Stomach (tissue), 9 donors: ENCODE data around the gene PHF21B. TPM values are rescaled to one million over a fixed set of nuclear protein-coding genes. Genes with fewer than 3 reads are reported as not detected.

Experiments used
- DNase-seq, 2 donors: peaks; one replicate each; pipeline versions ENCODE4 v3.0.0 to v3.0.0-alpha.2; 2013 to 2019
- H3K27ac ChIP-seq, 5 donors: fragments of 200-600 bp in 4 of 5; sonication (generic) in 4 of 5; one replicate each; pipeline ENCODE4 v1.5.1; 2013 to 2019; ENCODE audit warnings: mild to moderate bottlenecking in 1 of 5, moderate library complexity in 1 of 5
- H3K27me3 ChIP-seq, 3 donors: fragments of 200-600 bp; sonication (generic); one replicate each; pipeline ENCODE4 v1.5.1; 2017 to 2019; ENCODE audit warnings: mixed run types in 1 of 3
- H3K36me3 ChIP-seq, 4 donors: fragments of 200-600 bp; sonication (generic); 1 replicate in 3 of 4; 2 replicates in 1 of 4; pipeline ENCODE4 v1.5.1; 2016 to 2019
- H3K4me1 ChIP-seq, 4 donors: fragments of 200-600 bp; sonication (generic); one replicate each; pipeline ENCODE4 v1.5.1; 2016 to 2019
- H3K4me3 ChIP-seq, 4 donors: fragments of 200-600 bp; sonication (generic) in 3 of 4; one replicate each; pipeline ENCODE4 v1.5.1; 2016 to 2019; ENCODE audit warnings: mild to moderate bottlenecking in 1 of 4
- H3K9me3 ChIP-seq, 4 donors: fragments of 200-600 bp; sonication (generic); one replicate each; pipeline ENCODE4 v1.5.1; 2016 to 2019
- EP300 ChIP-seq: sonication (generic); formaldehyde crosslinking; IDR thresholded peaks from one replicate; pipeline ENCODE4 v1.6.1; 2017; ENCODE audit warnings: antibody characterized with exemption
- POLR2A ChIP-seq, 4 donors: fragments of 450-650 bp; IDR thresholded peaks; one replicate each; pipeline ENCODE4 v1.6.1; 2016; ENCODE audit warnings: antibody characterized with exemption in 4 of 4, control low read depth in 2 of 4, mild to moderate bottlenecking in 1 of 4, moderate library complexity in 1 of 4
- POLR2AphosphoS5 ChIP-seq, 3 donors: sonication (generic); formaldehyde crosslinking; IDR thresholded peaks; one replicate each; pipeline ENCODE4 v1.6.1; 2016; ENCODE audit warnings: antibody characterized with exemption in 3 of 3
- WGBS, 5 donors: extraction: QIAGEN DNeasy Blood & Tissue Kit in 3 of 5; methylation state at CpG; one replicate each; pipeline versions ENCODE4 v1.1.5 to v1.1.7; 2013 to 2018; 5-methylcytosine and 5-hydroxymethylcytosine counted together
- intact Hi-C: fragments of 100-400 bp; cut with DNase I; formaldehyde crosslinking; loops from one replicate; pipeline ENCODE4 v1.15.1; 2023; ENCODE audit warnings: low total_unique reads
- polyA plus RNA-seq, 3 donors: library from polyadenylated mRNA; stranded (reverse); fragments of 200-250 nt; gene quantifications; one replicate each; pipeline ENCODE4 v1.2.3, GENCODE V29; 2013
- total RNA-seq, 5 donors: library from RNA; depleted of rRNA; stranded (reverse); fragments of >200 nt; gene quantifications; one replicate each; pipeline versions ENCODE4 v1.1.0 to v1.2.3, GENCODE V29; 2014 to 2016
- TF ChIP-seq, protein P1 (sequence below), 7 experiments: fragments of 450-650 bp in 4 of 7; fragments of 200-600 bp in 3 of 7; sonication (generic) in 3 of 7; IDR thresholded peaks; one replicate each; pipeline ENCODE4 v1.5.1; 2016 to 2019; ENCODE audit warnings: antibody characterized with exemption in 7 of 7, control low read depth in 2 of 7, mild to moderate bottlenecking in 1 of 7
- donor health status: healthy with polysubstance abuse.
- donor health status: Bipolar disorder and iron deficiency.
- donor health status: healthy.

The PHF21B gene
- total and polyA plus RNA-seq, 8 donors, result 0.12 to 0.45 (median 0.26) TPM; not detected in 4

DNA sequence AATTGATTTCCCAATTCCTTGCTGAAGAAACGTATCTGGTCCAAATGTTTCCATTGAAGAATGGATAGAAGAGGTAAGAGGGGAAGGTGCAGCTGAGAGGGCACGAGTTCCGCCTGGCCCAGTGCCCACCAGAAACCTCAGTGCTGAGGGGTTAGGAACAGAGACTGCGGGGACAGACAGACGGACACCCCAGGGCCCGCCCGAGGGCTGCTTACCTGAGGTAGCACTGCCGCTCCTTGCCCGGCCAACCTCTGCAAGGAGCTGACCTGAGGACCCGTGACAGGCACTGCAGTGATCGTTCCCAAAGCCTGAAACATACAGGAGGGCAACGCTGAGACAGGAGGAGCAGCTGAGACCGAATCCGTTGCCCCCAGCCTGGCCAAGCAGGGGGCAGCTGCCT is 89.6 kb downstream of the PHF21B start:
- TF ChIP-seq, protein P1, sequence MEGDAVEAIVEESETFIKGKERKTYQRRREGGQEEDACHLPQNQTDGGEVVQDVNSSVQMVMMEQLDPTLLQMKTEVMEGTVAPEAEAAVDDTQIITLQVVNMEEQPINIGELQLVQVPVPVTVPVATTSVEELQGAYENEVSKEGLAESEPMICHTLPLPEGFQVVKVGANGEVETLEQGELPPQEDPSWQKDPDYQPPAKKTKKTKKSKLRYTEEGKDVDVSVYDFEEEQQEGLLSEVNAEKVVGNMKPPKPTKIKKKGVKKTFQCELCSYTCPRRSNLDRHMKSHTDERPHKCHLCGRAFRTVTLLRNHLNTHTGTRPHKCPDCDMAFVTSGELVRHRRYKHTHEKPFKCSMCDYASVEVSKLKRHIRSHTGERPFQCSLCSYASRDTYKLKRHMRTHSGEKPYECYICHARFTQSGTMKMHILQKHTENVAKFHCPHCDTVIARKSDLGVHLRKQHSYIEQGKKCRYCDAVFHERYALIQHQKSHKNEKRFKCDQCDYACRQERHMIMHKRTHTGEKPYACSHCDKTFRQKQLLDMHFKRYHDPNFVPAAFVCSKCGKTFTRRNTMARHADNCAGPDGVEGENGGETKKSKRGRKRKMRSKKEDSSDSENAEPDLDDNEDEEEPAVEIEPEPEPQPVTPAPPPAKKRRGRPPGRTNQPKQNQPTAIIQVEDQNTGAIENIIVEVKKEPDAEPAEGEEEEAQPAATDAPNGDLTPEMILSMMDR (IDR thresholded peaks at IDR 0.05), result no peak
- no peak for TF ChIP-seq POLR2AphosphoS5 (IDR thresholded peaks at IDR 0.05)
- no peak for TF ChIP-seq EP300
- TF ChIP-seq POLR2A (IDR thresholded peaks at IDR 0.05), result no peak
- WGBS, 5 donors, result 88 to 93% (median 92%) methylated on average over 14 of the region's 14 CpGs
- peaks cover 0 to 11% (median 7%) of the 10 kb centered on the region in 4 donors for H3K9me3 ChIP-seq
- no peak overlapping the region for H3K27ac ChIP-seq
- H3K36me3 ChIP-seq, result no peaks in the 10 kb centered on the region
- no peaks in the 10 kb centered on the region for H3K4me1 ChIP-seq
- H3K4me3 ChIP-seq, result no peak overlapping the region
- no peak for DNase-seq
- H3K27me3 ChIP-seq, result no peaks in the 10 kb centered on the region
- intact Hi-C loops, result no loop called here

DNA sequence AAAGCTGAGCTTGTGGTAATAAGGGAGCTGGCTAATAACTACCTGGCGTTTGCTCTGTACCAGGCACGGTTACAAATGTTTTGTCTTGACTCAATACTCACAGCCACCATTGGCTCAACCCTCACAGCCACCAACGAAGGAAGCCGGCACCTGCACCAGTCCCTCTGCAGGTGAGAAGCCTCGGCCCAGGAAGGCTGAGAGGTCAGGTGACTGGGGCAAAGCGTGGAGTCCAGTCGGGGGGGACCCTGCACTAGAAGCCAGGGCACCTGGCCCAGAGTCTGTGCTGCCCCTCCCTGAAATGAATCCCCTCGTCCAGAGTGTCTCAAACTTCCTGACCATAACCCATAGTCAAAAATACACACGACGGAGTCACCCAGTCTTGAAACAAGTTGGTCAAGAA is 90.1 kb downstream of the PHF21B start:
- 76 to 90% (median 81%) methylated on average over 10 of the region's 10 CpGs for WGBS, 5 donors
- Histone ChIP-seq H3K27me3 (no peaks in the 10 kb centered on the region), H3K36me3 (no peaks in the 10 kb centered on the region), H3K9me3 (peaks cover 0 to 11% (median 6%) of the 10 kb centered on the region in 4 donors), H3K27ac (no peak overlapping the region), H3K4me3 (no peak overlapping the region), H3K4me1 (no peaks in the 10 kb centered on the region)
- DNase-seq, result no peak
- intact Hi-C loops, result no loop called here
- TF ChIP-seq, protein P1 (IDR thresholded peaks at IDR 0.05), result no peak
- TF ChIP-seq EP300 (no peak), POLR2A (IDR thresholded peaks at IDR 0.05) (no peak), POLR2AphosphoS5 (IDR thresholded peaks at IDR 0.05) (no peak)

DNA sequence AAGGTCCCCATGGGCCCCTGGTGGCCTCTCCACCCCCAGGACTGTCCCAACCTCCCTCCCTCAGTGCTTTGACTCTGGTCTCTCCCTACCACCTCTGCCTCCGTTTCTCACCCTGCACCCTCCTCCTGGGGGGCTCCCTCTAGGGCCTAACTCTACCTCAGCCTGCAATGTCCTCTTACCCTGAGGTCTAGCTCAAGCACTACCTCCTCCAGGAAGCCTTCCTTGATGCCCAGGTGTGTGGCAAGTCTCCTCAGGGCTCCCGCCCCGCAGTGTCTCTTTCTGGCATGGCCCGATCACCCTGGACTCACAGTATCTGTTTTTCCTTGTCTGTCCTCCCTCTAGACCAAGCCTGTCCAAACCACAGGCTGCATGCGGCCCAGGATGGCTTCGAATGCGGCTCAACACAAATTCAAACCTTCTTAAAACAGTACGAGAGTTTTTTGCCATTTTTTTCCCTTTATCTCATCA is 90.8 kb downstream of the PHF21B start:
- intact Hi-C loops, result no loop called here
- peaks cover 0 to under 1% (median 0%) of the 10 kb centered on the region in 4 donors for H3K36me3 ChIP-seq

DNA sequence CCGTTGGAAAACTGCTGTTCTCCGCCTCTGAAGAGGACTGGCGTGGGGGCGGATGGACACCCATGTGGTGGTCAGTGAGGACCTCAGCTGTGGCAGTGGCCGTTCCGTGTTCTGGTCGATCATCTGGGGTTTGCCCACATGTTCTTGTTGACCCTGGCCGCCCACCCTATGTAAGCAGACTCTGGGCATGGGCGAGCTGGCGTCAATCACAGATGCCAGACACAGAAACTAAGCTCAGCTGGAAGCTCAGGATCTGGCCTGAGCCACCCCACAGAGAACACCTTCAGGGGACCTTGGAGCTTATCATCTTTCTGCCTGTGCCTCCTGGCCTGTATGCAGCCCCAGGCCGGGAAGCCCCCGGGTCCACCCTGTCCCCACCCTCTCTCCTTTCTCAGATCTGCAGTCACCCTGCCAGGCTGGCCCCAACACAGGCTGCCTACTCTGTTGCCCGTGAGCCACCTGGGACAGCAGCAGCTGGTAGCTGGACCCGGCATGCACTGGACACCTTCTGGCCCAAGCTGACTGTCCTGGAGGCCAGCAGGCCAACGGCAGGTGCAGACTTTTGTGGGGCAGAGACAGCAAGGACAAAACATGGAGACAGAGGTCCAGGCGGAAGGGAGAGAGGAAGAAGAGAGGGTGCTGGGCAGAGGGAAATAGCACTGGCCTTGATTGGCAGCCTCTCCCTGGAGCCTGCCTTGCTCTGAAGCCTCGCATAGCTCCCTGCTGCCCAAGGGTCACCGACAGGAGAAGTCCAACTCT is 91.5 kb downstream of the PHF21B start:
- no peak for DNase-seq
- no peak overlapping the region for H3K27ac ChIP-seq
- H3K27me3 ChIP-seq, result no peaks in the 10 kb centered on the region
- H3K9me3 ChIP-seq, result no peaks in the 10 kb centered on the region
- no peak for TF ChIP-seq EP300
- TF ChIP-seq POLR2A (IDR thresholded peaks at IDR 0.05), result no peak
- TF ChIP-seq POLR2AphosphoS5 (IDR thresholded peaks at IDR 0.05), result no peak
- TF ChIP-seq, protein P1 (IDR thresholded peaks at IDR 0.05), result no peak
- WGBS, 5 donors, result 73 to 83% (median 80%) methylated on average over 16 to 18 of the region's 18 CpGs
- intact Hi-C loops, result no loop called here
- H3K4me1 ChIP-seq, result no peaks in the 10 kb centered on the region
- no peak overlapping the region for H3K4me3 ChIP-seq
- H3K36me3 ChIP-seq, result peaks cover 0 to 5% (median 0%) of the 10 kb centered on the region in 4 donors

More for the DNA sequence above, 90.8 kb downstream of the PHF21B start:
- TF ChIP-seq POLR2AphosphoS5 (IDR thresholded peaks at IDR 0.05) (no peak), EP300 (no peak), POLR2A (IDR thresholded peaks at IDR 0.05) (no peak)
- TF ChIP-seq, protein P1 (IDR thresholded peaks at IDR 0.05), result no peak
- 83 to 91% (median 89%) methylated on average over 8 of the region's 8 CpGs for WGBS, 5 donors
- H3K4me1 ChIP-seq, result no peaks in the 10 kb centered on the region
- no peak for DNase-seq
- peaks cover 0 to 4% (median under 1%) of the 10 kb centered on the region in 4 donors for H3K9me3 ChIP-seq
- H3K27me3 ChIP-seq, result no peaks in the 10 kb centered on the region
- H3K4me3 ChIP-seq, result no peak overlapping the region
- no peak overlapping the region for H3K27ac ChIP-seq
